ENCODE measurements around the gene CBX4. TPM values are rescaled to one million over a fixed set of nuclear protein-coding genes. Genes with fewer than 3 reads are reported as not detected.
A peak's percentile ranks its signal among the peaks of the same experiment; 100 is the strongest.

Gene CBX4
- total RNA-seq, 2 donors from 2014 or later, result 22.8 to 24.3 TPM

- DNase-seq (ENCODE audit: low spot score), result no peak
- no peaks in the 10 kb centered on the region for H3K36me3 ChIP-seq
- no peak overlapping the region for H3K4me3 ChIP-seq
- no peaks in the 10 kb centered on the region for H3K4me1 ChIP-seq
- H3K27ac ChIP-seq, result no peak overlapping the region
- no peaks in the 10 kb centered on the region for H3K9me3 ChIP-seq
- TF ChIP-seq CTCF (IDR thresholded peaks at IDR 0.05), result no peak
- H3K27me3 ChIP-seq, result no peaks in the 10 kb centered on the region
These were observed 37.8 kb upstream of the CBX4 start for GRCh38 chr17:79877041-79877440.

GRCh38 chr17:79875511-79875910, 36.3 kb upstream of the CBX4 start:
- no peak for TF ChIP-seq CTCF (IDR thresholded peaks at IDR 0.05)
- H3K9me3 ChIP-seq, result no peaks in the 10 kb centered on the region
- H3K27me3 ChIP-seq, result no peaks in the 10 kb centered on the region
- H3K27ac ChIP-seq, result no peak overlapping the region
- no peak for DNase-seq (ENCODE audit: low spot score)
- no peaks in the 10 kb centered on the region for H3K4me1 ChIP-seq
- no peaks in the 10 kb centered on the region for H3K36me3 ChIP-seq
- no peak overlapping the region for H3K4me3 ChIP-seq

- H3K4me1 ChIP-seq, result no peaks in the 10 kb centered on the region
- H3K27ac ChIP-seq, result no peak overlapping the region
- no peaks in the 10 kb centered on the region for H3K9me3 ChIP-seq
- H3K4me3 ChIP-seq, result no peak overlapping the region
- no peaks in the 10 kb centered on the region for H3K27me3 ChIP-seq
- no peaks in the 10 kb centered on the region for H3K36me3 ChIP-seq
- TF ChIP-seq CTCF (IDR thresholded peaks at IDR 0.05), result peak in 1 of 2 donors; percentile 55
- DNase-seq (ENCODE audit: low spot score), result no peak
These were observed 35.2 kb upstream of the CBX4 start for GRCh38 chr17:79874329-79874981.

- TF ChIP-seq CTCF (IDR thresholded peaks at IDR 0.05), result no peak
- no peaks in the 10 kb centered on the region for H3K27me3 ChIP-seq
- DNase-seq (ENCODE audit: low spot score), result no peak
These were observed 34.3 kb upstream of the CBX4 start for GRCh38 chr17:79873583-79873982.

GRCh38 chr17:79872762-79873161, 33.5 kb upstream of the CBX4 start:
- no peaks in the 10 kb centered on the region for H3K27me3 ChIP-seq
- no peaks in the 10 kb centered on the region for H3K9me3 ChIP-seq
- no peak overlapping the region for H3K27ac ChIP-seq
- no peaks in the 10 kb centered on the region for H3K4me1 ChIP-seq
- DNase-seq (ENCODE audit: low spot score), result no peak
- no peaks in the 10 kb centered on the region for H3K36me3 ChIP-seq
- H3K4me3 ChIP-seq, result no peak overlapping the region
- TF ChIP-seq CTCF (IDR thresholded peaks at IDR 0.05), result no peak

More at GRCh38 chr17:79873583-79873982, 34.3 kb upstream of the CBX4 start:
- H3K4me3 ChIP-seq, result no peak overlapping the region
- no peaks in the 10 kb centered on the region for H3K36me3 ChIP-seq
- H3K4me1 ChIP-seq, result no peaks in the 10 kb centered on the region
- no peaks in the 10 kb centered on the region for H3K9me3 ChIP-seq
- no peak overlapping the region for H3K27ac ChIP-seq

- no peak for TF ChIP-seq CTCF (IDR thresholded peaks at IDR 0.05)
- H3K4me1 ChIP-seq, result no peaks in the 10 kb centered on the region
- H3K9me3 ChIP-seq, result no peaks in the 10 kb centered on the region
- no peaks in the 10 kb centered on the region for H3K36me3 ChIP-seq
- no peaks in the 10 kb centered on the region for H3K27me3 ChIP-seq
- H3K27ac ChIP-seq, result no peak overlapping the region
- no peak for DNase-seq (ENCODE audit: low spot score)
- H3K4me3 ChIP-seq, result no peak overlapping the region
These were observed 31.9 kb upstream of the CBX4 start for GRCh38 chr17:79871131-79871530.

All from right atrium auricular region (tissue), 2 donors.